ENCODE results near the gene NR1D2.

DNA sequence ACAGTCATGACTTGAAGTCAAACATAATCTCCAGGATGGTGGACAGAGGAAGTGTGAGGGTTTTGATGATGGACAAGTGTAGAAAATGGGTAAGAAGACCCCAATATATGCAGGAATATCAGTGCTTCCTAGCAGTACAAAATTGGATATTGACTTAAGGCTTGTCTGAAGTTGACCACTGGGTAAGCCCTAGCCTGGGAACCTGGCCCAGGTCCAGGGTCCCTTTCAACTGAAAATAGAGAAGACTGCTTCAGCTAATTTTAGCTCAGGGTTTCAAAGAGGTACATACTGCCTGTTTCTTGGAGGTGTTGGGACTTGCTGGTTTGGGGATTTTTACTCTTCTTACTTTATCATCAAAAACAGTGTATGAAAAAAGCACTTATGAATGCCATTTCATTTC lies 4.7 kb downstream of the NR1D2 start:
- TF ChIP-seq, protein P1, sequence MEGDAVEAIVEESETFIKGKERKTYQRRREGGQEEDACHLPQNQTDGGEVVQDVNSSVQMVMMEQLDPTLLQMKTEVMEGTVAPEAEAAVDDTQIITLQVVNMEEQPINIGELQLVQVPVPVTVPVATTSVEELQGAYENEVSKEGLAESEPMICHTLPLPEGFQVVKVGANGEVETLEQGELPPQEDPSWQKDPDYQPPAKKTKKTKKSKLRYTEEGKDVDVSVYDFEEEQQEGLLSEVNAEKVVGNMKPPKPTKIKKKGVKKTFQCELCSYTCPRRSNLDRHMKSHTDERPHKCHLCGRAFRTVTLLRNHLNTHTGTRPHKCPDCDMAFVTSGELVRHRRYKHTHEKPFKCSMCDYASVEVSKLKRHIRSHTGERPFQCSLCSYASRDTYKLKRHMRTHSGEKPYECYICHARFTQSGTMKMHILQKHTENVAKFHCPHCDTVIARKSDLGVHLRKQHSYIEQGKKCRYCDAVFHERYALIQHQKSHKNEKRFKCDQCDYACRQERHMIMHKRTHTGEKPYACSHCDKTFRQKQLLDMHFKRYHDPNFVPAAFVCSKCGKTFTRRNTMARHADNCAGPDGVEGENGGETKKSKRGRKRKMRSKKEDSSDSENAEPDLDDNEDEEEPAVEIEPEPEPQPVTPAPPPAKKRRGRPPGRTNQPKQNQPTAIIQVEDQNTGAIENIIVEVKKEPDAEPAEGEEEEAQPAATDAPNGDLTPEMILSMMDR (conservative IDR thresholded peaks at IDR 0.05 in 1 of 2, IDR thresholded peaks at IDR 0.05 in 1 of 2; ENCODE audit: extremely low read depth in 1 of 2, insufficient read depth in 1 of 2, low read depth in 1 of 2, low read length in 2 of 2), result no peak
- TF ChIP-seq EZH2 (IDR thresholded peaks at IDR 0.05; ENCODE audit: borderline replicate concordance, low read length), result no peak

Data from mammary epithelial cell (primary cell).